Endothelial cell of umbilical vein (primary cell): ENCODE data around the gene CAMKMT. TPM values are rescaled to one million over a fixed set of nuclear protein-coding genes. Genes with fewer than 3 reads are reported as not detected.

ENCODE experiments used
- BruUV-seq: library from RNA; stranded (reverse); fragments of 400-500 nt; replicated peaks from 2 replicates; lab custom pipeline; 2021; lab: Mats Ljungman, UMichigan
- CTCF ChIA-PET: fragments of 300-600, 350-600 bp; sonication (Branson Sonifier 250); formaldehyde crosslinking; loops from one replicate; lab custom pipeline; 2021; ENCODE audit warnings: antibody characterized with exemption, inconsistent platforms; lab: Charles Lee
- POLR2A ChIA-PET: fragments of 300-600, 350-600 bp; sonication (Branson Sonifier 250); formaldehyde crosslinking; loops from one replicate; lab custom pipeline; 2021; ENCODE audit warnings: antibody characterized with exemption, inconsistent platforms; lab: Charles Lee
- DNase-seq: peaks from one replicate; pipeline ENCODE4 v3.0.0-alpha.2; 2011; ENCODE audit warnings: low read depth, low spot score
- FAIRE-seq: peaks from 2 replicates; lab custom pipeline; 2011; peaks lifted over from hg19 to GRCh38; lab: Jason Lieb, UNC
- H2AFZ ChIP-seq: 2 replicates; pipeline ENCODE4 v1.6.0; 2012; ENCODE audit warnings: low read depth, low read length, control low read depth, inconsistent platforms
- H3K27ac ChIP-seq: 2 replicates; pipeline ENCODE4 v1.5.1; 2011; ENCODE audit warnings: low read depth, mild to moderate bottlenecking, control low read depth, low read length, moderate library complexity; ENCODE audit not compliant: insufficient read depth
- H3K27me3 ChIP-seq, 2 experiments: 2 replicates each; pipeline versions ENCODE4 v1.6.0 to v1.6.1; 2011; ENCODE audit warnings: low read length in 2 of 2, mixed read lengths in 1 of 2; ENCODE audit not compliant: control insufficient read depth in 2 of 2, insufficient read depth in 2 of 2
- H3K36me3 ChIP-seq, 2 experiments: 2 replicates in 1 of 2; 3 replicates in 1 of 2; pipeline ENCODE4 v1.5.1; 2011; ENCODE audit warnings: low read length in 2 of 2, mild to moderate bottlenecking in 1 of 2, moderate library complexity in 1 of 2; ENCODE audit not compliant: control insufficient read depth in 2 of 2, insufficient read depth in 2 of 2; ENCODE audit errors: extremely low read depth in 1 of 2
- H3K4me1 ChIP-seq: 3 replicates; pipeline ENCODE4 v1.5.1; 2011; ENCODE audit warnings: mild to moderate bottlenecking, low read length; ENCODE audit not compliant: control insufficient read depth, insufficient read depth; ENCODE audit errors: extremely low read depth
- H3K4me2 ChIP-seq: 2 replicates; pipeline ENCODE4 v1.6.1; 2011; ENCODE audit warnings: low read length, control low read depth, mixed read lengths; ENCODE audit not compliant: insufficient read depth
- H3K4me3 ChIP-seq, 3 experiments: fragments of 200-600 bp in 1 of 3; sonication (generic), shearing (Covaris generic) in 1 of 3; replicated peaks in 1 of 3; 2 replicates each; pipeline ENCODE4 v1.5.1; 2011 to 2016; ENCODE audit warnings: control low read depth in 3 of 3, low read length in 3 of 3, mild to moderate bottlenecking in 2 of 3, inconsistent platforms in 1 of 3, low read depth in 1 of 3, moderate library complexity in 1 of 3; ENCODE audit not compliant: insufficient read depth in 1 of 3
- H3K79me2 ChIP-seq: 2 replicates; pipeline ENCODE4 v1.6.0; 2012; ENCODE audit warnings: low read length, inconsistent platforms; ENCODE audit not compliant: control insufficient read depth, insufficient read depth
- H3K9ac ChIP-seq: replicated peaks from 2 replicates; pipeline ENCODE3; 2011; ENCODE audit warnings: low read length, control low read depth; ENCODE audit not compliant: insufficient read depth; ENCODE audit errors: extremely low read depth
- H3K9me1 ChIP-seq: replicated peaks from 3 replicates; pipeline ENCODE4 v1.6.0; 2011; ENCODE audit warnings: mild to moderate bottlenecking, low read length; ENCODE audit not compliant: control insufficient read depth, insufficient read depth; ENCODE audit errors: extremely low read depth
- H3K9me3 ChIP-seq: replicated peaks from 2 replicates; pipeline ENCODE4 v1.5.1; 2012; ENCODE audit warnings: low read length, inconsistent platforms; ENCODE audit not compliant: control insufficient read depth, insufficient read depth
- H4K20me1 ChIP-seq: replicated peaks from 2 replicates; pipeline ENCODE3; 2011; ENCODE audit warnings: mild to moderate bottlenecking, low read length; ENCODE audit not compliant: control insufficient read depth, insufficient read depth; ENCODE audit errors: extremely low read depth
- CTCF ChIP-seq, 2 donors: IDR thresholded peaks; 1 replicate in 1 of 2; 2 replicates in 1 of 2; pipeline ENCODE4 v1.5.1; 2011; ENCODE audit warnings: low read length in 2 of 2, mild to moderate bottlenecking in 2 of 2, moderate library complexity in 2 of 2, control low read depth in 1 of 2, inconsistent platforms in 1 of 2, low read depth in 1 of 2; ENCODE audit not compliant: insufficient read depth in 1 of 2; ENCODE audit errors: extremely low read depth in 1 of 2
- EZH2 ChIP-seq: IDR thresholded peaks from 2 replicates; pipeline ENCODE4 v1.6.1; 2012; ENCODE audit warnings: borderline replicate concordance, low read depth, mild to moderate bottlenecking, moderate library complexity, low read length, inconsistent platforms; ENCODE audit not compliant: severe bottlenecking
- FOS ChIP-seq: IDR thresholded peaks from 2 replicates; pipeline ENCODE4 v1.6.1; 2011; ENCODE audit warnings: mild to moderate bottlenecking, low read length, moderate library complexity, borderline replicate concordance; ENCODE audit not compliant: insufficient read depth
- GATA2 ChIP-seq: IDR thresholded peaks from 2 replicates; pipeline ENCODE4 v1.7.0; 2011; ENCODE audit warnings: low read depth, mild to moderate bottlenecking, moderate library complexity, mixed read lengths, low read length; ENCODE audit not compliant: insufficient read length, insufficient read depth
- JUN ChIP-seq: IDR thresholded peaks from 2 replicates; pipeline ENCODE4 v1.6.1; 2011; ENCODE audit warnings: borderline replicate concordance, low read depth; ENCODE audit not compliant: insufficient read length, insufficient read depth
- MYC ChIP-seq: IDR thresholded peaks from one replicate; pipeline ENCODE4 v1.6.1; 2011; ENCODE audit warnings: mild to moderate bottlenecking, low read depth, low read length
- POLR2A ChIP-seq: IDR thresholded peaks from 2 replicates; pipeline ENCODE4 v1.6.1; 2012; ENCODE audit warnings: low read depth, mild to moderate bottlenecking, control low read depth, low read length
- POLR2AphosphoS5 ChIP-seq: IDR thresholded peaks from 2 replicates; pipeline ENCODE4 v1.6.1; 2012; ENCODE audit warnings: low read depth, mild to moderate bottlenecking, control low read depth, low read length, moderate library complexity; ENCODE audit not compliant: insufficient read depth
- dilution Hi-C: fragments of 300-500 bp; cut with MboI; formaldehyde crosslinking; loops from one replicate; pipeline ENCODE4 v1.15.0; 2019; ENCODE audit warnings: low sequenced_read_pairs; ENCODE audit not compliant: extremely low pct_ligation_motif_present
- intact Hi-C: fragments of 100-400 bp; cut with micrococcal nuclease; formaldehyde crosslinking; loops from one replicate; pipeline ENCODE4 v1.10.0; 2022
- polyA plus RNA-seq, 4 experiments: library from polyadenylated mRNA; depleted of rRNA in 3 of 4; stranded (reverse) in 3 of 4; unstranded in 1 of 4; fragments of >200 nt; gene quantifications; 2 replicates each; pipeline versions ENCODE4 v1.2.1 to v1.2.3, GENCODE V29; 2011 to 2012; ENCODE audit warnings: missing spikeins in 1 of 4
- total RNA-seq: library from RNA; stranded (reverse); gene quantifications from 2 replicates; pipeline ENCODE4 v1.2.3, GENCODE V29; 2021
- TF ChIP-seq, protein P1 (sequence below): IDR thresholded peaks from 2 replicates; pipeline ENCODE4 v1.6.1; 2011; ENCODE audit not compliant: insufficient read depth, insufficient read length

The CAMKMT gene
- total and polyA plus RNA-seq, 2 donors (not counting 3 experiments of a cell fraction or from before 2014, with no cell fraction given): 4.1 to 10.7 TPM

GRCh38 chr2:44747794-44748193 is 386.0 kb downstream of the CAMKMT start:
- Histone ChIP-seq H3K79me2 (no peaks in the 10 kb centered on the region), H3K4me3 (no peak overlapping the region), H3K27me3 (no peaks in the 10 kb centered on the region), H4K20me1 (no peaks in the 10 kb centered on the region), H3K9me3 (no peaks in the 10 kb centered on the region), H3K9ac (no peak overlapping the region), H3K27ac (no peak overlapping the region), H2AFZ (no peak overlapping the region), H3K4me1 (no peaks in the 10 kb centered on the region), H3K36me3 (no peaks in the 10 kb centered on the region), H3K4me2 (no peak overlapping the region), H3K9me1 (no peaks in the 10 kb centered on the region)
- FAIRE-seq (no peak), DNase-seq (no peak)
- dilution Hi-C loops (no loop called here), intact Hi-C loops (no loop called here)
- CTCF ChIA-PET: interaction anchor here (1.0 to 1.2 kb wide), 2 partner anchors 14 to 268 kb away, joined by 3 read pairs; no protein-coding TSS in a partner anchor
- POLR2A ChIA-PET: no interaction called here
- no peak for TF ChIP-seq JUN
- TF ChIP-seq CTCF (IDR thresholded peaks at IDR 0.05; ENCODE audit: extremely low read depth in 1 of 2, insufficient read depth in 1 of 2, low read depth in 1 of 2, low read length in 2 of 2): no peak
- TF ChIP-seq POLR2AphosphoS5: no peak
- no peak for TF ChIP-seq POLR2A
- no peak for TF ChIP-seq FOS
- TF ChIP-seq, protein P1, sequence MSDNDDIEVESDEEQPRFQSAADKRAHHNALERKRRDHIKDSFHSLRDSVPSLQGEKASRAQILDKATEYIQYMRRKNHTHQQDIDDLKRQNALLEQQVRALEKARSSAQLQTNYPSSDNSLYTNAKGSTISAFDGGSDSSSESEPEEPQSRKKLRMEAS: no peak
- TF ChIP-seq EZH2: no peak
- no peak for TF ChIP-seq MYC
- no peak for TF ChIP-seq GATA2
- no TSS peak for BruUV-seq
